Measurements from ENCODE around the gene RBM23. TPM values are rescaled to one million over a fixed set of nuclear protein-coding genes. Genes with fewer than 3 reads are reported as not detected.

RBM23 gene
- total and polyA plus RNA-seq, 2 of the 8 experiments (the other 6 are each of a cell fraction or from before 2014, with no cell fraction given): 41.2 to 43.3 TPM

- peak; percentile 89 for TF ChIP-seq CHD7 (IDR thresholded peaks at IDR 0.05; ENCODE audit: insufficient replicate concordance, low read length)
Observed at GRCh38 chr14:22890416-22890815, 28.5 kb downstream of the RBM23 start (continued).
